Renal pelvis (tissue), 4 donors: ENCODE data around the gene PTX3. TPM values are rescaled to one million over a fixed set of nuclear protein-coding genes. Genes with fewer than 3 reads are reported as not detected.

Experiments
- DNase-seq: peaks from one replicate; pipeline ENCODE4 v3.0.0-alpha.2; 2013
- polyA plus RNA-seq, 3 donors: library from polyadenylated mRNA; unstranded; fragments of 120-200 nt; gene quantifications; one replicate each; pipeline ENCODE4 v1.2.1, GENCODE V29; 2013; ENCODE audit not compliant: insufficient read length in 3 of 3

Gene PTX3
- polyA plus RNA-seq, 3 donors = 2.7 to 6.3 (median 3.3) TPM

GRCh38 chr3:157417247-157417646, 19.4 kb upstream of the PTX3 start:
- no peak for DNase-seq

GRCh38 chr3:157418104-157418503, 18.5 kb upstream of the PTX3 start:
- no peak for DNase-seq

GRCh38 chr3:157420606-157421130, 16.0 kb upstream of the PTX3 start:
- DNase-seq = no peak

DNA sequence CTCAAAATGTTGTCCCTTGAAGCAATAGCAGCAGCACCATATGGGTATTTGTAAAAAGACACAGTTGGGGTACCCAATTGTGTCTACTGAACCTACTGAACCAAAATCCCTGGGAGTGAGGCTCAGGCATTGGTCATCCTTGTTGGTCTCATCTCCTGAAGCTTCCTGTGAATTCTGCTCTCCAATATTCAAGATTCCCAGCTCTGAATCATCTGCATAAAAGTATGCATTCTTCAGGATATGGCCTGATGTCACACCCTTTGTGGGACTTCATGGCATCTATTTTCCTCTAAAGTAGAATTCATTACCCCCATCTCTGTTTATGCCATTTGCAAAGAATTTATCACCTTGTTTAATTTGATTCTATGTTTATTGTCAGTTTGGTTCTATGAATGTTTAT, 13.3 kb upstream of the PTX3 start:
- DNase-seq = no peak

DNA sequence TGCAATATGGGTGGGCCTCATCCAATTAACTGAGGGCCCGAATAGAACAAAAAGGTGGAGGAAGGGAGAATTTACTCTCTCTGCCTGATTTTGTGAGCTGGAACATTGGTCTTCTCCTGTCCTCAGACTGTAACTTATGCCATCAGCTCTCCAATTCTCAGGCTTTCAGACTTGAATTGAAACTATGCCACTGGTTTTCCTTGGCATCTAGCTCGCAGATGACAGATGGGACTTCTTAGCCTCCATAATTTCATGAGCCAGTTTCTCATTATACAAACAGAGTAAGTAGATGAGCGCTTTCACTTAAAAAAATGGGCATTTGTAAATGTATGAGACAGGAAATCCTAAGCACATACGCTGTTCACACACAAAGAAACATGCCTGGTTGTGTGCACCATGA, 8.7 kb upstream of the PTX3 start:
- no peak for DNase-seq

GRCh38 chr3:157428853-157429252, 7.8 kb upstream of the PTX3 start:
- no peak for DNase-seq

GRCh38 chr3:157429708-157430107, 6.9 kb upstream of the PTX3 start:
- no peak for DNase-seq

- DNase-seq = peak; percentile 15
Measured at GRCh38 chr3:157438194-157438730, 1.6 kb downstream of the PTX3 start.

- no peak for DNase-seq
Measured at GRCh38 chr3:157441102-157441624, 4.5 kb downstream of the PTX3 start.

GRCh38 chr3:157442729-157443128, 6.1 kb downstream of the PTX3 start:
- no peak for DNase-seq

DNA sequence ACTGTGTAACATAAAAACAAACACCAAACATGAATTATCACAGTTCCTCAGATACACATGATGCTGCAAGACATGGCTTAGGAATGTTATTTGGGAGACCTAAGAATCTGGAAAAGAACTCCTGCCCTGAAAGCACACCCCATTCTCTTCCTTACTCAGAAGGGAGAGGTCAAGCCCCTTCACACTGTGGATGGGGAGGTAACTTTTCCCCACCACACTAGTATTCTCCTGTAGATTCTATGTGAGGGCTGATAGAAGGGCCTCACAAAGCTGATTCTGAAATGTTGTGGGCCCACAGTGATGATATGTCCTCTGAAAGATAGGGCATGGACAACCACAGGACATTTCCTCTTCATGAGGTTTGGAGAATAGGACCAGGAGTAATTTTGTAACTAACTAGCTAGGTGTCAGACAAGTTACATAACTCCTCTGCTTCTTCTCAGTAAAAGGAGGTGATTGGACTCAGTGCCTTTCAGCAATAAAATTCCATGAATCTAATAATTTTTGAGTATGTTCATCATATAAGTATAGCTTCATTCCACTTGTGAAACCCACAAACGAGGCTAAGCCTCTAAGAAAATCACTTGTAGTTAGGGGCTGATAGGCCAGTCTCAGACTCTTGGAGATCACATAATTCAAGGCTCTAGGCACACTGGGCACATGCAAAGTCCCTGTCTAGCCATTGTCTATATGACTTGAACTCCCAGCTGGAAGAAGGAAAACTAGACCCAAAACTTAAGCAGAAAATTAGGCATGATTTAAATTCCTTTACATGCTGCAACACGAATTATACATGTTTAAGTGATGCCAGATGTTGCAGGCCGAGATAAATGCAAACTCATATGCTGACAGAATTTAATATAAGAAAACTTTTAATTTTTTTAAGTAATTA, 7.5 kb downstream of the PTX3 start:
- no peak for DNase-seq

- no peak for DNase-seq
Measured at GRCh38 chr3:157444797-157445184, 8.1 kb downstream of the PTX3 start.

DNA sequence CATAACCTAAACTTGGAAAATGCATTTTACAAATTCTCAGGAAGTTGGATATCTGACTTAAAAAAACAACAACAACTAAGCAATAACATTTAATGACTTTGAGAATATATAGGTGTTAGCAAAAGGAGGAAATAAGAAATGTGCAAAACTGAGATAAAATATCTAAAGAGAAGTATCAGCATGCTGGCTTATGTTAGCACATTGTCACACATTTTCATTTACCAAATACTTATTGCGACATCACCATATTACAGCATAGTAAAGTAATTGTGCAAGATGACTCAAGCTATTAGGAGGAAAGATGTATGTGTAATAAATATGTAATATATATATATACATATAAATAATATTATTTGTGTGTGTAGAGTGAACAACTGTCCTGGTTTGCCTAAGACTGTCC, 9.2 kb downstream of the PTX3 start:
- no peak for DNase-seq

GRCh38 chr3:157447026-157447694, 10.5 kb downstream of the PTX3 start:
- no peak for DNase-seq

- no peak for DNase-seq
Measured at GRCh38 chr3:157452097-157452496, 15.4 kb downstream of the PTX3 start.

DNA sequence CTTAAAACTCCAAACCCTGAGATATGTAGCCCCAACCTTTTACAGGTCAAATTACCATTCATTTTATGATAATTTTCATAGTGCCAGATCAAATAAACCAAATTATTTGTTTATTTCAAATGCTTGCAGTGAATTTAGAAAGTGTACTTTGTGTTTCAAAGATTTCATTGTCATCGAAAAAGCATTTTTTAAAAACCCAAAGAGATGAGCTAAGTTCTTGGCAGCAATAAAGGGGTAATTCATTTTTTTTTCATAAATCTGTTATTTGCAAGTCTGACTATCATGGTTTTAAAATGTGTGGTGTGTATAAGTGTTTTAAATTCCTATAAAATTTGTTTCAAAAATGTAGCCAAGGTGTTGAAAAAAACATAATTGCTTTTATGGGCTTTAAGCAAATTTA, 17.2 kb downstream of the PTX3 start:
- DNase-seq = no peak

DNA sequence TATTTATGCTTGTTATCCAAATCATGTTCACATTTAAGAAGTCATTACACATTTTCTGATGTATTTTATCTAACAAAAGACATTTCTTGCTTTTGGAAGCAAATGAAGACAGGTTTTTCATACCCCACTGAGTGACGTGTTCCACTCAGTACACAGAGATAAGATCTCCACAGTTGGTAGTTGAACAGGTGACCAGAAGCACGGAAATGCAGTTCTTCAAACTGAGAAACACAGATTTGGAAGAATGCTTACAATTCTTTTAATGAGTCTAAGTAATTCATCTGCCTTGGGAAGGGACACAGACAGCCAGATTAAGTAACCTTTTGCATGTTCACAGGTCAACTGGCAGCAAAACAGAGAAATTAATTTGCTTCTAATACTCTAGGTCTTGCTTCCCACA, 23.1 kb downstream of the PTX3 start:
- no peak for DNase-seq

GRCh38 chr3:157460253-157460652, 23.6 kb downstream of the PTX3 start:
- no peak for DNase-seq

GRCh38 chr3:157463816-157464215, 27.2 kb downstream of the PTX3 start:
- DNase-seq = no peak

GRCh38 chr3:157464321-157464720, 27.7 kb downstream of the PTX3 start:
- DNase-seq = no peak

- no peak for DNase-seq
Measured at GRCh38 chr3:157465741-157466140, 29.1 kb downstream of the PTX3 start.

DNA sequence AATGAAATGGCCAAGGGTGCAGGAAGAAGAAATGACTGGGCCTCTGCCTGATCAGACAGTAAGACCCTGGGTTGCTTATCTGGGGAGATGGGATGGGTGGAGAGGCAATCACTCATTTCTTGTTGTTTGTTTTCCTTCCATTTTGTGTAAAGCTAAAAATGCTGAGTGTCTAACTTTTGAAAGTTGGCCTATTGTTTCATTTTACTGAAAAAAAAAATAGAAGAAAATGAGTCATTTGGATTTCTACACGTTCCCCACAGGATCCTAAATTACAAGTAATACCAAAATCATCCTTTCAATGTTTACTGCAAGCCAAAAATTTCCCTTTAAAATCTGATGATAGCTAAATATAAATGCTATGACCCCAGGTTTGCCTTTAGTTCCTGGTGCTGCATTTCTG, 30.6 kb downstream of the PTX3 start:
- DNase-seq = no peak
